AG09319 (cell line): ENCODE data around the gene INPP4B.

Source experiments
- DNase-seq: peaks from one replicate; pipeline ENCODE4 v3.0.0-alpha.2; 2010; ENCODE audit warnings: low read depth; ENCODE audit errors: extremely low read depth
- CTCF ChIP-seq: IDR thresholded peaks from 2 replicates; pipeline ENCODE4 v1.5.1; 2011; ENCODE audit warnings: low read depth, mild to moderate bottlenecking, inconsistent platforms, low read length, moderate library complexity

Gene INPP4B

DNA sequence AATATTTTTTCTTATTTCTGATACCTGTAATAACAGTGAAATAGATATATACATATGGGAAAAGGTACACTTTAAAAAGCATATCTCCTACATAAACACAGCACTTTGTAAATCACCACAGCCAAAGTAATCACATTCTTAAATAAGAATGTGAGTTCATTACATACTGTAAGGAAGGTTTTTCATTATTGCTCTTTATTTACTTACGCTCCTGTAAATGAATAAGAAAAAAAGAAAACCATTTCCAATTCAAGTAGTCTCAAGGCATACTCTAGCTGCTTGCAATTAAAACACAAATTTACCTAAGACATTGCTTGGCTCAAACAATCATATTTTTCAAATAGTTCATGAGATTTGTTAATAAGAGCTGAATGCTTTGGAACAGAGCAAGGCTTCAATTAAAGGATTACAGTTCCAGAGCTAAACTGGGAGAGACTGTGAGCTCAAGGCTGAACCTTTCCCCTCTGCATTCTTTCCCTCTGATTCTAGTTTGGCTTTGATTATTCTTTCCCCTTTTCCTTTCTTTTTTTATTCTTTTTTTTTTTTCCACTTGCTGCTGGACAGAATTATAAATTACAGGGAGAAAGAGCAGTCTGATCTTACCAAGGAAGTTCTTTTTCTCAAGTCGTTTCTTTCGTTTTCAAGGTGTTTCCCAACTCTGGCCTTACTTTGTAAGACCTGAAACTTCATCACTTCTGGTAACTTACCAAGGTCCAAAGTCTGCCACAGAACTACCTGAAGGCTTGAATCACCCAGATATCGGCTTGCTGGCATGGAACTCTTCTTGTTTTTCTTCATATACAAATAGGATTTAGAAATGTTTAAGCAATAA, 278.3 kb downstream of the INPP4B start:
- no peak for TF ChIP-seq CTCF
- DNase-seq: peak; percentile 62

- DNase-seq: no peak
- no peak for TF ChIP-seq CTCF
Observed at GRCh38 chr4:142567199-142567598, 278.9 kb downstream of the INPP4B start.

- DNase-seq: no peak
- no peak for TF ChIP-seq CTCF
Observed at GRCh38 chr4:142566777-142567176, 279.3 kb downstream of the INPP4B start.

GRCh38 chr4:142566243-142566642, 279.9 kb downstream of the INPP4B start:
- TF ChIP-seq CTCF: no peak

GRCh38 chr4:142565771-142566170, 280.3 kb downstream of the INPP4B start:
- DNase-seq: no peak
- no peak for TF ChIP-seq CTCF

More at GRCh38 chr4:142566243-142566642, 279.9 kb downstream of the INPP4B start:
- no peak for DNase-seq

DNA sequence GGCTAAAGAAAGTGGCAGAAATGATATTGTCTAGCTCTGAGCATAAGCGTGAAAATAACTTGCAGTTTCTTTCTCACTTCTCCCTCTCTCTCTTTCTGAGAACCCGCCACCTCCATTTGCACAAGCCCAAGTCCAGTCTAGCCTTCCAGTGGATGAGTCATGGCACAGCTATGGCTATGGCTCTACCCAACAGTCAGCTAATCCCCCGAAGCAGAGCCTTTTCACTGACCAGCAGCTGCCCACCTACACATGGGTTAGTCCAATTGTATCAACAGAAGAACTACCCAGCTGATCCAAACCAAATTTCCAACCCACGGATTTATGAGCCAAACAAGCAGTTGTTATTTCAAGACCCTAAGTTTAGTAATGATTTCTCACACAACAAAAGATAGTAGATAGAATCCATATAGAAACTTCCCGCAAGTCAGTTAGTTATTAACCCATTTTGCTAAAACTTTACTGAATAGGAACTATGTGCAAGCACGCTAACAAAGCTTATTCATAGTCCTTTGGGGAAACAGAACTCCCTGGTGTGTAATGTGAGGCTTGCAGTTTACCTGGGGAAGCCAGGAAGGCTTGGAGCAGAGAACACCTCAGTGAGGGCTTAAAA, 282.3 kb downstream of the INPP4B start:
- no peak for TF ChIP-seq CTCF
- DNase-seq: no peak

GRCh38 chr4:142559986-142560385, 286.1 kb downstream of the INPP4B start:
- TF ChIP-seq CTCF: no peak
- no peak for DNase-seq
